Fibroblast of the aortic adventitia (primary cell): ENCODE data around the gene PTPRR. TPM values are rescaled to one million over a fixed set of nuclear protein-coding genes. Genes with fewer than 3 reads are reported as not detected.

Source experiments
- DNase-seq: peaks from one replicate; pipeline ENCODE4 v3.0.0-alpha.2; 2010; ENCODE audit warnings: low read depth
- H3K4me3 ChIP-seq: 2 replicates; pipeline ENCODE4 v1.5.1; 2011; ENCODE audit warnings: low read depth, mild to moderate bottlenecking, control low read depth, low read length, moderate library complexity
- total RNA-seq: library from RNA; depleted of rRNA; stranded (reverse); fragments of >200 nt; gene quantifications from 2 replicates; pipeline ENCODE4 v1.2.3, GENCODE V29; 2012; ENCODE audit warnings: low replicate concordance
- TF ChIP-seq, protein P1 (sequence below): IDR thresholded peaks from 2 replicates; pipeline ENCODE4 v1.5.1; 2011; ENCODE audit warnings: mild to moderate bottlenecking, low read length, control low read depth, inconsistent platforms; ENCODE audit not compliant: insufficient read depth

PTPRR gene
- total RNA-seq, 1 donor: 1.4 TPM

DNA sequence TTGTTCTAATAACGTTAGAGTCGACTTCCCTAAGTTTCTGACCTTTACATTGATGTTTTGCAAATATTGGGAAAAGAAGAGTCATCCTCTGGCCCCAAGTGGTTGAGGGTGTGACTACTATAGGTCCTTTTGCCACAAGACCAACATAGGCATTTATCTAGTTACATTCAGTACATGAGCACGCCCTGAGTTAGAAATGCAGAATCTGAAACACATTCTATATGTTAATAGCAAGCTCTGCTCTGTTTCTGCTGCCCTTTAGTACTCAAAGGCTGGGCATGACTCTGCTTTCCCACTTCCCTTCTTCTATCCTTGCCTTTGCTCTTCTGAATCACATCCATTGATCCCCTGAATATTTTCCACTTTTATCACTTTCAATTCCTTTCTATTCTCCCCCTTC, 168.2 kb downstream of the PTPRR start:
- DNase-seq: no peak
- TF ChIP-seq, protein P1, sequence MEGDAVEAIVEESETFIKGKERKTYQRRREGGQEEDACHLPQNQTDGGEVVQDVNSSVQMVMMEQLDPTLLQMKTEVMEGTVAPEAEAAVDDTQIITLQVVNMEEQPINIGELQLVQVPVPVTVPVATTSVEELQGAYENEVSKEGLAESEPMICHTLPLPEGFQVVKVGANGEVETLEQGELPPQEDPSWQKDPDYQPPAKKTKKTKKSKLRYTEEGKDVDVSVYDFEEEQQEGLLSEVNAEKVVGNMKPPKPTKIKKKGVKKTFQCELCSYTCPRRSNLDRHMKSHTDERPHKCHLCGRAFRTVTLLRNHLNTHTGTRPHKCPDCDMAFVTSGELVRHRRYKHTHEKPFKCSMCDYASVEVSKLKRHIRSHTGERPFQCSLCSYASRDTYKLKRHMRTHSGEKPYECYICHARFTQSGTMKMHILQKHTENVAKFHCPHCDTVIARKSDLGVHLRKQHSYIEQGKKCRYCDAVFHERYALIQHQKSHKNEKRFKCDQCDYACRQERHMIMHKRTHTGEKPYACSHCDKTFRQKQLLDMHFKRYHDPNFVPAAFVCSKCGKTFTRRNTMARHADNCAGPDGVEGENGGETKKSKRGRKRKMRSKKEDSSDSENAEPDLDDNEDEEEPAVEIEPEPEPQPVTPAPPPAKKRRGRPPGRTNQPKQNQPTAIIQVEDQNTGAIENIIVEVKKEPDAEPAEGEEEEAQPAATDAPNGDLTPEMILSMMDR: no peak
- H3K4me3 ChIP-seq: no peak overlapping the region

DNA sequence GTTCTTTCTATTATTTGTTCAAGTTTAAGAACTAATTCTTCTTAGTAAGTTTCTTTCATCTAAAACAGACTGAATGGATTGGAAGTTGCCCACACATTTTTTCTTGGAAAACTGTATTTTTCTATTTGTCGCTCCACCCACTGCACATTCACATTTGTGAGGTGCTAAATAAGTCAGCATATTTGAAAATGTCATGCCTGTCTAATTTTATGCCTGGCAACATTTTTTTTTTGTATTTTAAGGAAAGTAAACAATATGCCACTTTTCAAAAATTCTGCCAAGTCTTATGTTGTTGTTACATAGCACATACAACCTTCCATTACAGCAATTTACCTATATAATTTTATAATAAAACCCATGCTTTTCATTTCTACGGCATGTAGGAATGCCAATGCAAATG, 170.6 kb downstream of the PTPRR start:
- TF ChIP-seq, protein P1: no peak
- DNase-seq: no peak

DNA sequence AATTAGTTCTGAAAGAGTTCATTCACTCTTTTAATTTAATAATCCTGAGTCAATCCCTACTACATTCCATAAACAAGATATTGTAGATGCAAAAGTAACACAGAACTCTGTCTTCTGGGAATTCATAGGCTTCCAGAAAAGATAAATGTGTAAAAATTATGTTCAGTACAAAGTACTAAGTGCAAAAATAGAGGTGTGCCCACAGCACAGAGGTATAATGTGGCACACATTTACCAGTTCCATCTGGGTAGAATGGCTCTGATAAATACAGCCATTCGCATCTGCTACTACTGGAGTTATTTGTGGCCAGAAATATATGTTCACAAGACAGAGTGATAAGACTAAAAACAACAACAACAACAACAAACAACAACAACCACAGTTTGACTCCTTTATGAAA, 171.7 kb downstream of the PTPRR start:
- no peak for DNase-seq
- TF ChIP-seq, protein P1: no peak
- H3K4me3 ChIP-seq: no peak overlapping the region

More for the DNA sequence above, 170.6 kb downstream of the PTPRR start:
- no peak overlapping the region for H3K4me3 ChIP-seq

DNA sequence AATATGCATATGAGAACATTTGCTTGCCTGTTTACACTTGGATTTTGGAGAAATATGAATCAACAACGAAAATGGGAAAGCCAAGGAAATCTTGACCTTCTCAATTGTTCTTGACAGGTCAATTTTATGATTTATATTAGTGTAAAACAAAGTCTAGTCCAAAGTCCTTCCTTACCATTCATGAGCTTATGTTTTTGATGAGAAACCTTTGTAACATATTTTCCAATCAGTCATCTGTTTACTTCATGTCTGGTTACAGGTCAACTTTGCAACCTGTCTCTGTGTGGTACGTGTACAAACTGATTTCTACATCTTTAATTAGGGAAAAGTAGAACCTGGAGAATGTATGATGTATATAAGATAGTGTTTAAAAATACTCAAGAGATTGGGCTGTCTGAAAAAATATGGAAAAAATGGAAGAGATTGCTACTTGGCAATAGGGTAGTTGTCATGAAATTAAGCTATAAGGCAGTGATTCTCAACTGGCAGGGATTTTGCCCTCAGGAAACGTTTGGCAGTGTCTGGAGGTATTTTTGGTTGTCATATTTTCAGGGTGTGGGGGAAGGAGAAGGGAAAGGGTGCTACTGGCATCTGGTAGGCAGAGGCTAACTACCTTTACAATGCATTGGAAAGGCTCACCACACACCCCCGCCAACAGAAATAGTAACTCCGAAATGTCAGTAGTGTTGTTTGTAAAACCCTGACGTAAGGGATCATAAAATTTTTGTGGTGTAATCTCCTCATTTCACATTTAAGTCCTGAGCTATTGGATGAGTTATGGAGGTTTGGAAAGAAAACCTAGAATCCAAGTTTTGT, 172.9 kb downstream of the PTPRR start:
- H3K4me3 ChIP-seq: no peak overlapping the region
- TF ChIP-seq, protein P1: no peak
- DNase-seq: no peak

DNA sequence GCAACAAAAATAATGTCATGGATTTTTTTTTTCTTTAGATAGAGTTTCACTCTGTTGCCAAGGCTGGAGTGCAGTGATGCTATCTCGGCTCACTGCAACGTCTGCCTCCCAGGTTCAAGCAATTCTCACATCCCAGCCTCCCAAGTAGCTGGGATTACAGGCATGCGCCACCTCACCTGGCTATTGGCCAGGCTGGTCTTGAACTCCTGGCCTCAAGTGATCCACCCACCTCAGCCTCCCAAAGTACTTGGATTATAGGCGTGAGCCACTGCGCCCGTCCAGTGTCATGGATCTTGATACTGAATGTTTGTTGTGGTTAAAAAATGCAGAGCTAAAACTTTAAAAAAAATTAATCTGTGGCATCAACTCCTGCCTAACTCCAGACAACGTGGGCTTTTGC, 175.5 kb downstream of the PTPRR start:
- TF ChIP-seq, protein P1: no peak
- H3K4me3 ChIP-seq: no peak overlapping the region
- no peak for DNase-seq

DNA sequence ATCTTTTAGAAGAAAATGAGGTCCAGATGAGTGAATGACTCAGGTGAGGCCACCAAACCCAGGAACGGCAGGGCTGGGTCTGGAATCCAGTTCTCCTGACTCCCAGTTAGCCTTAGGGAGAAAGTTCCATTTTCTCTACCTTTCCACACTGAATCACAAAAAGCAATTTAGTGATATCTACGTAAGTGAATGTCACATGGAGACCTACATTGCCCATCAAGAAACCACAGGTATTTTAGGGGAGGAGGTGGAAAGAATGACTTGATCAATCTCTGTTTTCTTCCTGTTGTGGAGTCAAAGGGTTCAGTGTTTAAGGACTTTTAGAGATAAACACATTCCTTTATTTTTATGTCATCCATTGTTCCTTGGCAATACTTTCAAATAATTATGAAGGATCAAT, 176.4 kb downstream of the PTPRR start:
- no peak overlapping the region for H3K4me3 ChIP-seq
- TF ChIP-seq, protein P1: no peak
- peak; percentile 15 for DNase-seq
